HG03135 (cell line): ENCODE data around the gene SMDT1.
A peak's percentile ranks its signal among the peaks of the same experiment; 100 is the strongest.
"Not testable (repeated sequence)": the region's sequence is repeated elsewhere in the genome, so short reads cannot be mapped to it uniquely, and the experiment has no call there.

ENCODE experiments used
- ATAC-seq: cut with Tn5 transposase; IDR thresholded peaks from one replicate; pipeline ENCODE4 v1.9.1; 2021; ENCODE audit warnings: mild to moderate bottlenecking, moderate library complexity; ENCODE audit not compliant: unreplicated experiment

Gene SMDT1

GRCh38 chr22:42070517-42071422, 8.7 kb upstream of the SMDT1 start, which contains the start of gene NAGA:
Gene NAGA, minus strand, starts transcription at chr22:42070812. Its CDS starts 515 bp downstream, at chr22:42070297.
- ATAC-seq: peak; percentile 91

GRCh38 chr22:42071508-42071907, 8.0 kb upstream of the SMDT1 start:
- not testable (repeated sequence) for ATAC-seq

GRCh38 chr22:42072606-42073330, 6.7 kb upstream of the SMDT1 start:
- ATAC-seq: no peak

GRCh38 chr22:42073621-42074041, 5.9 kb upstream of the SMDT1 start:
- ATAC-seq: no peak

- no peak for ATAC-seq
Observed at GRCh38 chr22:42074132-42074811, 5.2 kb upstream of the SMDT1 start, which contains the start of gene PHETA2. Gene PHETA2, plus strand, starts transcription at chr22:42074248. Its CDS starts 3,046 bp downstream, at chr22:42077294.

GRCh38 chr22:42074846-42075676, 4.4 kb upstream of the SMDT1 start:
- no peak for ATAC-seq

GRCh38 chr22:42076764-42077485, 2.6 kb upstream of the SMDT1 start:
- no peak for ATAC-seq

- no peak for ATAC-seq
Observed at GRCh38 chr22:42077486-42078125, 1.9 kb upstream of the SMDT1 start.

- peak; percentile 2 for ATAC-seq
Observed at GRCh38 chr22:42078469-42079318, 806 bp upstream of the SMDT1 start.

GRCh38 chr22:42080287-42080686, 787 bp downstream of the SMDT1 start:
- no peak for ATAC-seq

- ATAC-seq: no peak
Observed at GRCh38 chr22:42083119-42083518, 3.6 kb downstream of the SMDT1 start.

GRCh38 chr22:42084874-42085273, 5.4 kb downstream of the SMDT1 start:
- no peak for ATAC-seq

- no peak for ATAC-seq
Observed at GRCh38 chr22:42086051-42086450, 6.6 kb downstream of the SMDT1 start.

- peak; percentile 90 for ATAC-seq
Observed at GRCh38 chr22:42090596-42091454, 11.3 kb downstream of the SMDT1 start, which contains the start of gene NDUFA6. Gene NDUFA6, minus strand, starts transcription at chr22:42090772. Its CDS starts 28 bp downstream, at chr22:42090744.

GRCh38 chr22:42091455-42091782, 11.9 kb downstream of the SMDT1 start:
- no peak for ATAC-seq

GRCh38 chr22:42101199-42101598, 21.7 kb downstream of the SMDT1 start:
- ATAC-seq: no peak

GRCh38 chr22:42104332-42104860, 24.9 kb downstream of the SMDT1 start:
- not testable (repeated sequence) for ATAC-seq
